Measurements from ENCODE around the gene PPP6R2. TPM values are rescaled to one million over a fixed set of nuclear protein-coding genes. Genes with fewer than 3 reads are reported as not detected.

The PPP6R2 gene
- total and polyA plus RNA-seq, 9 of the 15 experiments (the other 6 are each of a cell fraction or from before 2014, with no cell fraction given) = 0.32 to 39.8 (median 21.4) TPM

DNA sequence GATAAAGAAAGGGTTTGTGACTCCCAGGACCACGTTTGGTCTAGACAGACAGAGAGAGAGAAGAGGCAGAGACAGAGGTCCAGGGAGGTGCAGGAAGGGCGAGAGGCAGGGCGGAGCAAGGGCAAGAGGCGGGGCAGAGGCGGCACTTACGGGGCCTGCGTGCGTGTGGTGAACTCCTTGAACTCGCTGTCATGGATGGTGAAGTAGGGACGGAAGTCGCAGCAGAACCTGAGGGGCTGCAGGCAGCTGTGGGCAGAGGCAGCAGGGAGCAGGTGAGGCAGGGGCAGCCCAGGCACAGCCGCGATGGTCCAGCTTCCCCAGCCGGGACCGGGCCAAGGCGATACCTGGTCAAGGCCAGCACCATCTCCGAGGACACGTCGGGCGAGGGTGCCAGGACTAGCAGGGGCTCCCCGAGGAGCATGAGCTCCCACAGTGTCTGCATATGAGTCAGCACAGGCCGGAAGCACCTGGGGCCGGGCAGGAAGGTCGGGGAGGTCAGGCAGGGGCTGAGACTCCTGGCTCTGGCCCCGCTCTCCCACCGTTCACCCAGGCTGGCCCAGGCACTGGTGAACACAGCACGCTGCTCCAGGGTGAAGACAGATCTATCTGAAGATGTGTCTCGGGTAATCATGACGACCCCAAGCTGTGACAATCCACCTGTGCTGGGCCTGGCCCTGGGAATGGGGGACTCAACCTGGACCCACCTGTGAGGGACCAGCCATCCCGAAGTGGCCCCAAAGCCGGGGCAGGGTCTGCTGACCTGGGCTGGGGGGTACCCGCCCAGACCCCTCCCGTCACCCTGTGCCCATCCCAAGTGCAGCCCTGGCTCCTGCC is 28.5 kb upstream of the PPP6R2 start (continued):
- no peak for TF ChIP-seq HMBOX1 (IDR thresholded peaks at IDR 0.05)
- TF ChIP-seq GTF2A2 (tag; IDR thresholded peaks at IDR 0.05) = no peak
- TF ChIP-seq MAZ (CRISPR knock-in tag; conservative IDR thresholded peaks at IDR 0.05 in 1 of 2, IDR thresholded peaks at IDR 0.05 in 1 of 2) = no peak
- TF ChIP-seq, protein P1, sequence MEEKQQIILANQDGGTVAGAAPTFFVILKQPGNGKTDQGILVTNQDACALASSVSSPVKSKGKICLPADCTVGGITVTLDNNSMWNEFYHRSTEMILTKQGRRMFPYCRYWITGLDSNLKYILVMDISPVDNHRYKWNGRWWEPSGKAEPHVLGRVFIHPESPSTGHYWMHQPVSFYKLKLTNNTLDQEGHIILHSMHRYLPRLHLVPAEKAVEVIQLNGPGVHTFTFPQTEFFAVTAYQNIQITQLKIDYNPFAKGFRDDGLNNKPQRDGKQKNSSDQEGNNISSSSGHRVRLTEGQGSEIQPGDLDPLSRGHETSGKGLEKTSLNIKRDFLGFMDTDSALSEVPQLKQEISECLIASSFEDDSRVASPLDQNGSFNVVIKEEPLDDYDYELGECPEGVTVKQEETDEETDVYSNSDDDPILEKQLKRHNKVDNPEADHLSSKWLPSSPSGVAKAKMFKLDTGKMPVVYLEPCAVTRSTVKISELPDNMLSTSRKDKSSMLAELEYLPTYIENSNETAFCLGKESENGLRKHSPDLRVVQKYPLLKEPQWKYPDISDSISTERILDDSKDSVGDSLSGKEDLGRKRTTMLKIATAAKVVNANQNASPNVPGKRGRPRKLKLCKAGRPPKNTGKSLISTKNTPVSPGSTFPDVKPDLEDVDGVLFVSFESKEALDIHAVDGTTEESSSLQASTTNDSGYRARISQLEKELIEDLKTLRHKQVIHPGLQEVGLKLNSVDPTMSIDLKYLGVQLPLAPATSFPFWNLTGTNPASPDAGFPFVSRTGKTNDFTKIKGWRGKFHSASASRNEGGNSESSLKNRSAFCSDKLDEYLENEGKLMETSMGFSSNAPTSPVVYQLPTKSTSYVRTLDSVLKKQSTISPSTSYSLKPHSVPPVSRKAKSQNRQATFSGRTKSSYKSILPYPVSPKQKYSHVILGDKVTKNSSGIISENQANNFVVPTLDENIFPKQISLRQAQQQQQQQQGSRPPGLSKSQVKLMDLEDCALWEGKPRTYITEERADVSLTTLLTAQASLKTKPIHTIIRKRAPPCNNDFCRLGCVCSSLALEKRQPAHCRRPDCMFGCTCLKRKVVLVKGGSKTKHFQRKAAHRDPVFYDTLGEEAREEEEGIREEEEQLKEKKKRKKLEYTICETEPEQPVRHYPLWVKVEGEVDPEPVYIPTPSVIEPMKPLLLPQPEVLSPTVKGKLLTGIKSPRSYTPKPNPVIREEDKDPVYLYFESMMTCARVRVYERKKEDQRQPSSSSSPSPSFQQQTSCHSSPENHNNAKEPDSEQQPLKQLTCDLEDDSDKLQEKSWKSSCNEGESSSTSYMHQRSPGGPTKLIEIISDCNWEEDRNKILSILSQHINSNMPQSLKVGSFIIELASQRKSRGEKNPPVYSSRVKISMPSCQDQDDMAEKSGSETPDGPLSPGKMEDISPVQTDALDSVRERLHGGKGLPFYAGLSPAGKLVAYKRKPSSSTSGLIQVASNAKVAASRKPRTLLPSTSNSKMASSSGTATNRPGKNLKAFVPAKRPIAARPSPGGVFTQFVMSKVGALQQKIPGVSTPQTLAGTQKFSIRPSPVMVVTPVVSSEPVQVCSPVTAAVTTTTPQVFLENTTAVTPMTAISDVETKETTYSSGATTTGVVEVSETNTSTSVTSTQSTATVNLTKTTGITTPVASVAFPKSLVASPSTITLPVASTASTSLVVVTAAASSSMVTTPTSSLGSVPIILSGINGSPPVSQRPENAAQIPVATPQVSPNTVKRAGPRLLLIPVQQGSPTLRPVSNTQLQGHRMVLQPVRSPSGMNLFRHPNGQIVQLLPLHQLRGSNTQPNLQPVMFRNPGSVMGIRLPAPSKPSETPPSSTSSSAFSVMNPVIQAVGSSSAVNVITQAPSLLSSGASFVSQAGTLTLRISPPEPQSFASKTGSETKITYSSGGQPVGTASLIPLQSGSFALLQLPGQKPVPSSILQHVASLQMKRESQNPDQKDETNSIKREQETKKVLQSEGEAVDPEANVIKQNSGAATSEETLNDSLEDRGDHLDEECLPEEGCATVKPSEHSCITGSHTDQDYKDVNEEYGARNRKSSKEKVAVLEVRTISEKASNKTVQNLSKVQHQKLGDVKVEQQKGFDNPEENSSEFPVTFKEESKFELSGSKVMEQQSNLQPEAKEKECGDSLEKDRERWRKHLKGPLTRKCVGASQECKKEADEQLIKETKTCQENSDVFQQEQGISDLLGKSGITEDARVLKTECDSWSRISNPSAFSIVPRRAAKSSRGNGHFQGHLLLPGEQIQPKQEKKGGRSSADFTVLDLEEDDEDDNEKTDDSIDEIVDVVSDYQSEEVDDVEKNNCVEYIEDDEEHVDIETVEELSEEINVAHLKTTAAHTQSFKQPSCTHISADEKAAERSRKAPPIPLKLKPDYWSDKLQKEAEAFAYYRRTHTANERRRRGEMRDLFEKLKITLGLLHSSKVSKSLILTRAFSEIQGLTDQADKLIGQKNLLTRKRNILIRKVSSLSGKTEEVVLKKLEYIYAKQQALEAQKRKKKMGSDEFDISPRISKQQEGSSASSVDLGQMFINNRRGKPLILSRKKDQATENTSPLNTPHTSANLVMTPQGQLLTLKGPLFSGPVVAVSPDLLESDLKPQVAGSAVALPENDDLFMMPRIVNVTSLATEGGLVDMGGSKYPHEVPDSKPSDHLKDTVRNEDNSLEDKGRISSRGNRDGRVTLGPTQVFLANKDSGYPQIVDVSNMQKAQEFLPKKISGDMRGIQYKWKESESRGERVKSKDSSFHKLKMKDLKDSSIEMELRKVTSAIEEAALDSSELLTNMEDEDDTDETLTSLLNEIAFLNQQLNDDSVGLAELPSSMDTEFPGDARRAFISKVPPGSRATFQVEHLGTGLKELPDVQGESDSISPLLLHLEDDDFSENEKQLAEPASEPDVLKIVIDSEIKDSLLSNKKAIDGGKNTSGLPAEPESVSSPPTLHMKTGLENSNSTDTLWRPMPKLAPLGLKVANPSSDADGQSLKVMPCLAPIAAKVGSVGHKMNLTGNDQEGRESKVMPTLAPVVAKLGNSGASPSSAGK (IDR thresholded peaks at IDR 0.05) = no peak
- no peak for TF ChIP-seq HNRNPUL1 (IDR thresholded peaks at IDR 0.05; ENCODE audit: low read length)
- no peak for TF ChIP-seq ELF2 (CRISPR knock-in tag; IDR thresholded peaks at IDR 0.05)
- TF ChIP-seq TSC22D4 (tag; IDR thresholded peaks at IDR 0.05) = no peak
- no peak for TF ChIP-seq ZNF41 (CRISPR knock-in tag; conservative IDR thresholded peaks at IDR 0.05)
- no peak for TF ChIP-seq STAG1 (CRISPR knock-in tag; IDR thresholded peaks at IDR 0.05; ENCODE audit: borderline replicate concordance)
- TF ChIP-seq KAT2B (IDR thresholded peaks at IDR 0.05; ENCODE audit: low read depth, low read length) = no peak
- TF ChIP-seq U2AF2 (optimal IDR thresholded peaks at IDR 0.05; ENCODE audit: low read depth, low read length) = no peak
- no peak for TF ChIP-seq ZNF717 (CRISPR knock-in tag; IDR thresholded peaks at IDR 0.05)
- TF ChIP-seq TARDBP (IDR thresholded peaks at IDR 0.05) = no peak
- TF ChIP-seq ZNF696 (CRISPR knock-in tag; conservative IDR thresholded peaks at IDR 0.05) = no peak
- no peak for TF ChIP-seq ZNF507 (tag; conservative IDR thresholded peaks at IDR 0.05)
- TF ChIP-seq PREB (CRISPR knock-in tag; IDR thresholded peaks at IDR 0.05) = no peak
